Endothelial cell of umbilical vein (primary cell): Measurements from ENCODE around the gene NSMCE1. TPM values are rescaled to one million over a fixed set of nuclear protein-coding genes. Genes with fewer than 3 reads are reported as not detected.

Experiments
- BruUV-seq: library from RNA; stranded (reverse); fragments of 400-500 nt; replicated peaks from 2 replicates; lab custom pipeline; 2021; lab: Mats Ljungman, UMichigan
- CTCF ChIA-PET: fragments of 300-600, 350-600 bp; sonication (Branson Sonifier 250); formaldehyde crosslinking; loops from one replicate; lab custom pipeline; 2021; ENCODE audit warnings: antibody characterized with exemption, inconsistent platforms; lab: Charles Lee
- POLR2A ChIA-PET: fragments of 300-600, 350-600 bp; sonication (Branson Sonifier 250); formaldehyde crosslinking; loops from one replicate; lab custom pipeline; 2021; ENCODE audit warnings: antibody characterized with exemption, inconsistent platforms; lab: Charles Lee
- DNase-seq: peaks from one replicate; pipeline ENCODE4 v3.0.0-alpha.2; 2011; ENCODE audit warnings: low read depth, low spot score
- FAIRE-seq: peaks from 2 replicates; lab custom pipeline; 2011; peaks lifted over from hg19 to GRCh38; lab: Jason Lieb, UNC
- H2AFZ ChIP-seq: 2 replicates; pipeline ENCODE4 v1.6.0; 2012; ENCODE audit warnings: low read depth, low read length, control low read depth, inconsistent platforms
- H3K27ac ChIP-seq: 2 replicates; pipeline ENCODE4 v1.5.1; 2011; ENCODE audit warnings: low read depth, mild to moderate bottlenecking, control low read depth, low read length, moderate library complexity; ENCODE audit not compliant: insufficient read depth
- H3K27me3 ChIP-seq, 2 experiments: 2 replicates each; pipeline versions ENCODE4 v1.6.0 to v1.6.1; 2011; ENCODE audit warnings: low read length in 2 of 2, mixed read lengths in 1 of 2; ENCODE audit not compliant: control insufficient read depth in 2 of 2, insufficient read depth in 2 of 2
- H3K36me3 ChIP-seq, 2 experiments: 2 replicates in 1 of 2; 3 replicates in 1 of 2; pipeline ENCODE4 v1.5.1; 2011; ENCODE audit warnings: low read length in 2 of 2, mild to moderate bottlenecking in 1 of 2, moderate library complexity in 1 of 2; ENCODE audit not compliant: control insufficient read depth in 2 of 2, insufficient read depth in 2 of 2; ENCODE audit errors: extremely low read depth in 1 of 2
- H3K4me1 ChIP-seq: 3 replicates; pipeline ENCODE4 v1.5.1; 2011; ENCODE audit warnings: mild to moderate bottlenecking, low read length; ENCODE audit not compliant: control insufficient read depth, insufficient read depth; ENCODE audit errors: extremely low read depth
- H3K4me2 ChIP-seq: 2 replicates; pipeline ENCODE4 v1.6.1; 2011; ENCODE audit warnings: low read length, control low read depth, mixed read lengths; ENCODE audit not compliant: insufficient read depth
- H3K4me3 ChIP-seq, 3 experiments: fragments of 200-600 bp in 1 of 3; sonication (generic), shearing (Covaris generic) in 1 of 3; replicated peaks in 1 of 3; 2 replicates each; pipeline ENCODE4 v1.5.1; 2011 to 2016; ENCODE audit warnings: control low read depth in 3 of 3, low read length in 3 of 3, mild to moderate bottlenecking in 2 of 3, inconsistent platforms in 1 of 3, low read depth in 1 of 3, moderate library complexity in 1 of 3; ENCODE audit not compliant: insufficient read depth in 1 of 3
- H3K79me2 ChIP-seq: 2 replicates; pipeline ENCODE4 v1.6.0; 2012; ENCODE audit warnings: low read length, inconsistent platforms; ENCODE audit not compliant: control insufficient read depth, insufficient read depth
- H3K9ac ChIP-seq: replicated peaks from 2 replicates; pipeline ENCODE3; 2011; ENCODE audit warnings: low read length, control low read depth; ENCODE audit not compliant: insufficient read depth; ENCODE audit errors: extremely low read depth
- H3K9me1 ChIP-seq: replicated peaks from 3 replicates; pipeline ENCODE4 v1.6.0; 2011; ENCODE audit warnings: mild to moderate bottlenecking, low read length; ENCODE audit not compliant: control insufficient read depth, insufficient read depth; ENCODE audit errors: extremely low read depth
- H3K9me3 ChIP-seq: replicated peaks from 2 replicates; pipeline ENCODE4 v1.5.1; 2012; ENCODE audit warnings: low read length, inconsistent platforms; ENCODE audit not compliant: control insufficient read depth, insufficient read depth
- H4K20me1 ChIP-seq: replicated peaks from 2 replicates; pipeline ENCODE3; 2011; ENCODE audit warnings: mild to moderate bottlenecking, low read length; ENCODE audit not compliant: control insufficient read depth, insufficient read depth; ENCODE audit errors: extremely low read depth
- CTCF ChIP-seq, 2 donors: IDR thresholded peaks; 1 replicate in 1 of 2; 2 replicates in 1 of 2; pipeline ENCODE4 v1.5.1; 2011; ENCODE audit warnings: low read length in 2 of 2, mild to moderate bottlenecking in 2 of 2, moderate library complexity in 2 of 2, control low read depth in 1 of 2, inconsistent platforms in 1 of 2, low read depth in 1 of 2; ENCODE audit not compliant: insufficient read depth in 1 of 2; ENCODE audit errors: extremely low read depth in 1 of 2
- EZH2 ChIP-seq: IDR thresholded peaks from 2 replicates; pipeline ENCODE4 v1.6.1; 2012; ENCODE audit warnings: borderline replicate concordance, low read depth, mild to moderate bottlenecking, moderate library complexity, low read length, inconsistent platforms; ENCODE audit not compliant: severe bottlenecking
- FOS ChIP-seq: IDR thresholded peaks from 2 replicates; pipeline ENCODE4 v1.6.1; 2011; ENCODE audit warnings: mild to moderate bottlenecking, low read length, moderate library complexity, borderline replicate concordance; ENCODE audit not compliant: insufficient read depth
- GATA2 ChIP-seq: IDR thresholded peaks from 2 replicates; pipeline ENCODE4 v1.7.0; 2011; ENCODE audit warnings: low read depth, mild to moderate bottlenecking, moderate library complexity, mixed read lengths, low read length; ENCODE audit not compliant: insufficient read length, insufficient read depth
- JUN ChIP-seq: IDR thresholded peaks from 2 replicates; pipeline ENCODE4 v1.6.1; 2011; ENCODE audit warnings: borderline replicate concordance, low read depth; ENCODE audit not compliant: insufficient read length, insufficient read depth
- MYC ChIP-seq: IDR thresholded peaks from one replicate; pipeline ENCODE4 v1.6.1; 2011; ENCODE audit warnings: mild to moderate bottlenecking, low read depth, low read length
- POLR2A ChIP-seq: IDR thresholded peaks from 2 replicates; pipeline ENCODE4 v1.6.1; 2012; ENCODE audit warnings: low read depth, mild to moderate bottlenecking, control low read depth, low read length
- POLR2AphosphoS5 ChIP-seq: IDR thresholded peaks from 2 replicates; pipeline ENCODE4 v1.6.1; 2012; ENCODE audit warnings: low read depth, mild to moderate bottlenecking, control low read depth, low read length, moderate library complexity; ENCODE audit not compliant: insufficient read depth
- dilution Hi-C: fragments of 300-500 bp; cut with MboI; formaldehyde crosslinking; loops from one replicate; pipeline ENCODE4 v1.15.0; 2019; ENCODE audit warnings: low sequenced_read_pairs; ENCODE audit not compliant: extremely low pct_ligation_motif_present
- intact Hi-C: fragments of 100-400 bp; cut with micrococcal nuclease; formaldehyde crosslinking; loops from one replicate; pipeline ENCODE4 v1.10.0; 2022
- polyA plus RNA-seq, 4 experiments: library from polyadenylated mRNA; depleted of rRNA in 3 of 4; stranded (reverse) in 3 of 4; unstranded in 1 of 4; fragments of >200 nt; gene quantifications; 2 replicates each; pipeline versions ENCODE4 v1.2.1 to v1.2.3, GENCODE V29; 2011 to 2012; ENCODE audit warnings: missing spikeins in 1 of 4
- total RNA-seq: library from RNA; stranded (reverse); gene quantifications from 2 replicates; pipeline ENCODE4 v1.2.3, GENCODE V29; 2021
- TF ChIP-seq, protein P1 (sequence below): IDR thresholded peaks from 2 replicates; pipeline ENCODE4 v1.6.1; 2011; ENCODE audit not compliant: insufficient read depth, insufficient read length

NSMCE1 gene
- total and polyA plus RNA-seq, 2 donors (not counting 3 experiments of a cell fraction or from before 2014, with no cell fraction given): 23.8 to 42.0 TPM

- intact Hi-C loops: no loop called here
Measured at GRCh38 chr16:27229891-27230470, 38.6 kb downstream of the NSMCE1 start.

More at GRCh38 chr16:27229891-27230470, 38.6 kb downstream of the NSMCE1 start:
- no peak overlapping the region for H3K27ac ChIP-seq
- no peak for FAIRE-seq
- H4K20me1 ChIP-seq: no peaks in the 10 kb centered on the region
- no peaks in the 10 kb centered on the region for H3K27me3 ChIP-seq
- H2AFZ ChIP-seq: no peak overlapping the region
- dilution Hi-C loops: no loop called here
- POLR2A ChIA-PET: interaction anchor here (0.6 kb wide), 1 partner anchor 18 kb away, joined by 6 read pairs; no protein-coding TSS in a partner anchor
- no TSS peak for BruUV-seq
- H3K4me1 ChIP-seq: peaks cover 6% of the 10 kb centered on the region
- no peaks in the 10 kb centered on the region for H3K9me1 ChIP-seq
- TF ChIP-seq POLR2A (no peak), GATA2 (no peak), POLR2AphosphoS5 (no peak), MYC (no peak), CTCF (IDR thresholded peaks at IDR 0.05; ENCODE audit: extremely low read depth in 1 of 2, insufficient read depth in 1 of 2, low read depth in 1 of 2, low read length in 2 of 2) (no peak), JUN (no peak), FOS (no peak), EZH2 (no peak)
- TF ChIP-seq, protein P1, sequence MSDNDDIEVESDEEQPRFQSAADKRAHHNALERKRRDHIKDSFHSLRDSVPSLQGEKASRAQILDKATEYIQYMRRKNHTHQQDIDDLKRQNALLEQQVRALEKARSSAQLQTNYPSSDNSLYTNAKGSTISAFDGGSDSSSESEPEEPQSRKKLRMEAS: no peak
- H3K79me2 ChIP-seq: no peaks in the 10 kb centered on the region
- H3K4me2 ChIP-seq: no peak overlapping the region
- DNase-seq: no peak
- CTCF ChIA-PET: interaction anchor here (0.8 to 15.6 kb wide), 4 partner anchors 38 to 138 kb away, joined by 4 to 299 read pairs (median 6); partner anchors contain the start of gene NSMCE1
- no peak overlapping the region for H3K9ac ChIP-seq
- peaks cover 0 to 15% of the 10 kb centered on the region in 2 experiments for H3K36me3 ChIP-seq
- H3K9me3 ChIP-seq: no peaks in the 10 kb centered on the region
- no peak overlapping the region for H3K4me3 ChIP-seq
